Fibroblast of peridontal ligament (primary cell): ENCODE data around the gene NDUFAF4.

Experiments used
- DNase-seq: peaks from one replicate; pipeline ENCODE4 v3.0.0-alpha.2; 2010; ENCODE audit errors: extremely low read depth

NDUFAF4 gene

DNA sequence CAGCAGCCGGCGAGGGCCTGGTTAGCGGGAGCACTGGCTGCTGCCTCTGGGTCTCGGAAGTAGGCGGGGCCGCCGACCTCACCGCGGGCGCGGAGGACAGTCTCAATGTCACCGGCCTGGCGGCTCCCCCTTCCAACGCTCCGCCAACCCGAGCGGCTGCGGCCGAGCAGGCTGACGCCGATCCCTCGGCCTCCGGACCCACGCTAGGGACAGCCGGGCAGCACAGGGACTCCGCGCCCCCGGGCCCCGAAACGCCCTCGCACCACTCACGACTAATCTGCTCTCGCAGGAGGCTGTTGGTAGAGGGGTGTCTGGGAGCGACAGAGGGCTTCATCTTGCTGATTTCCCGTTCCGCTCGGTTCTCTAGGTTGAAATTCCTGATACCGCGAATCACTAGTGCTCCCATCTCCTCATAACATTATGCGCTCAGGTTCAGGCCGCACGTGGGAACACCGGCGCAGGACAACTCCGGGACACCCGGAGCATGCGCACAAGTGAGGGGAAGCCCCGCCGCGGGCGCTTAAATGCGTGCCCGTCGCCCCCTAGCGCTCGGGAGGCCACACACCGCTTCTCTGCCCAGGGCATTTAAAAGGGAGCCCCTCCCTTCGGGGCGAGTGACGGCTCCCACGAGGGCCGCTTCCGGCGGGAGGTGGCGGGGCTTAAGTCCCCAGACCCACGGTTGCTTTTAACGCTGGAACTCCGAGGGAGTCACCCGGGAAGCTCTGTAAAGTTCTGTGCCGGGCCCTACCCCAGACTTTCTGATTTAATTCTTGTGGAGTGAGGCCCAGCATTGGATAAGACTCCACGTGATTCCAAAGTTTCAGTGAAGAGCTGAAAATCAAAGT is at the start of gene NDUFAF4:
Gene NDUFAF4 (minus strand): TSS at position 496 of the 845 bp plus-strand sequence. CDS start 90 bp downstream, at position 406.
- peak; percentile 92 for DNase-seq

- DNase-seq = no peak
These were observed 49.4 kb upstream of the NDUFAF4 start for GRCh38 chr6:96947055-96947454.

- DNase-seq = no peak
These were observed 46.0 kb upstream of the NDUFAF4 start for GRCh38 chr6:96943555-96944215.

DNA sequence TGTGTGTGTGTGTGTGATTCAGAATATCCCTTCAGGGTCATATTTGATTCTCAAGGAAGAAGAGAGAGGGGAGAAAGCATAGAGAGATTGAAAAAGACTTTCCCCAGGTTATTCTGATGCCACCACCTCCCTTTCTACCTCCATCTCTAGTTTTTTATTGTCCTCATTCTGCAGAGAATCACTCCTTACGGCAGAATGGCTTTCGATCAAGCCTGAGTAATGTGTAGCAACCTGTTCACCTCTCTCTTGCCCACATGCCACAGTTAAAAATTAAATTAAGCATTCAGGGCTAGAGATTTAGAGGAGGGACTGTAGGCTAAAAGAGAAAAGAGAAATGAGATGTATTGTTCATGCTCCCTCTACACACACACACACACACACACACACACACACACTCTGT is 45.0 kb upstream of the NDUFAF4 start:
- no peak for DNase-seq

DNA sequence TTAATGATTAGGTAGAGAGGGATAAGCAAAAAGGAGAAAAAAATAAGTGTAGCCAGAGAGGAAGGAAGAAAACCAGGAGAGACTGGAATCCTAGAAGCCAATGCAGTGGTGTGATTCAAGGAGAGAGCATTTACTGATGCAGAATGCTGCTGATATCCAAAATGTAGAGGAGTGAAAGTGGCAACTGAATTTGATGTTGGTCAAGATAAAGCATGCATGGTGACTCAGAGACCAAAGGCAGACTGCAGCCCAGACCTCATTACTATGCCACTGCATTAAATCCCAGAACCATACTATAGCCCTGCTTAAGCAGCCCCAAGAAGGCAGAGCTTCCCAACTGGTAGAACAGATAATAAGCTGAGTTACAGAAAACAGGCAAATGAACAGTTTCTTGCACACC is 42.6 kb upstream of the NDUFAF4 start:
- no peak for DNase-seq

DNA sequence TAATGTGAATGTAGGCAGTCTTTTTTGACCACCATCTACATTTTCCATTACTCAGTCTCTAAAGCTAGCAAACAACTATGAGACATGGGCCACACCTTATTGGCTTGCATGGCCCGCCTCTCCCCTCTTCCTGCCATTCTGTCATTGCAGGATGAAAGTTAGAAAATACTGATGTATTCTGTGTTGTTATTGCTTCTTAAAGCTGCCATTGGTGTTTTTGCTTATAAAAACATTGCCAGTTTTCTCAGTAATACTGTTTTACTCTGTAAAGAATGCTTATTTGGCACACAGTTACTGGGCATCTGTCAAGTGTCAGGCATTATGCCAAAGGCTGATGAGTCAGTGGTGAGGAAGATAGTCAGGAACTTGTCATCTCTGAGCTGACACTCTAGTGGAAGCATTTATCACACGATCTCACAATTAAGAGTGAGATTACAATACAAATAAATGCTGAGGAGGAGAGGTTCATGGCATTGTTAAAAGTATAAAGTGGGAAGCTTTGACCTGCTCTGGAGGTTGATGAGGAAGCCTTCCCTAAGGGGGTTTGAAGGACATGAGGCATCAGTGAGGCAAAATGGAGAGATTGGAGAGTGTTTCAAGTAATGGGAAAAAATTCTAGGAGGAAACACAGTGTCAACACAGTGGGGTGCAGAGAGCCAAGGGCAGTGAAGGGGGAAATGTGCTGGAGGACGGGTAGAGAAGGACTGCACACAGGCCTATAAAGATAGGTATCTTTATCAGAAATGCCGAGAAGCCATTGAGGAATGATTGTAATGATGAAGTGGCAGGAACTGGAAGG is 41.5 kb upstream of the NDUFAF4 start:
- peak; percentile 5 for DNase-seq

- DNase-seq = no peak
These were observed 36.4 kb upstream of the NDUFAF4 start for GRCh38 chr6:96934087-96934486.

DNA sequence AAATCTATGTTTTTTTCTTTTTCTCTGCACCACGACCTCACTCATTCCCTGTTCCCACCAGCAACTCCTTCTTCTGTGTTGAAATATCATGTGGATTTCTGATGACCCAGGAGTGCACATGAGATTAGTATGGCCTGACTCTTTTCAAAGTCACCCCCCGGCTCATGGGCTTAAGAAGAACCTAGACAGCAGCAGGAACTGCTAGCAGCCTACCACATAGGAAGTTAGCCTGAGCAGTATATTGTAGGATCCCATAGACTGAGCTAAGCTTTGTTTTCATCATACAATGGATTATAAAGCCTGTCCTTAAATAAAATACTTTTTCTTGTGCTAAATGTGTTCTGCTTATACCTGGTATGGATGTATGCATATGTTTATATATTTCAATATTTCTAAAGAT is 33.5 kb upstream of the NDUFAF4 start:
- DNase-seq = no peak

DNA sequence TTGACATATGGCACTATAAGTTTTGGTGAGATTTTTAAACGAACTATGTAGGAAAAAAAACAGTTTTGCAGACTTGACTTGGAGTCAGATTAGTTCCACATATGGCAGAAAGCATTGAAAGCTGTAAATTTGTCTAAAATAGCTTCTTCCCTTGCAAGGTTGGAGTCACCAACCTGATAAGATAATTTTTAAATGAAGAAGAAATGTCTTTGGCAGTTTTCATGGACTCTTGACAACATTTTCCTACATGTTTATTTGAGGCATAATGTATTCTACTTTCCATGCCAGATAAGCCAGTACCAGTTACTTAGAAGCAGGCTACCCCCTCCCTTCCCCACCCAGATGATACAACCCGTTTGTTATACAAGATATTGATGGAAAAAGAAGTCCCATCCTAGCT is 32.0 kb upstream of the NDUFAF4 start:
- DNase-seq = no peak

- no peak for DNase-seq
These were observed 30.0 kb upstream of the NDUFAF4 start for GRCh38 chr6:96927660-96928059.

DNA sequence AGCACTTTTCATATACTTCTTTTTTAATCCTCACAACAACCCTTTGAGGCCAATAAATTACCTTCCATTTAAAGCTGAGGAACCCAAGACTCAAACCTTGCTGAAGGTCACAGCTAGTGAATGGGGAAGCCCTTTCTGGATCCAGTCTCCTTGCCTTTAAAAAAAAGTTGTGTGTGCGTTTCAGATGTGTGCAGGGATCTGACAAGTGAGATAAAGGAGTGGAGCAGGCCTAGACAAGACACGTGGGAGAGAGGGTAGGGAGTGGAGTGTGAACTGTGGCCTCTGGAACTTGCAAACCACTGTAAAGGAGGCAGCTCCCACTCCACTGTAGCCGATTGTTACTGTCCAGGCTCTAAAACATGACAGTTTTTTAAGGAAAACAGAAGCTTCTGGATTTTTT is 28.7 kb upstream of the NDUFAF4 start:
- no peak for DNase-seq

DNA sequence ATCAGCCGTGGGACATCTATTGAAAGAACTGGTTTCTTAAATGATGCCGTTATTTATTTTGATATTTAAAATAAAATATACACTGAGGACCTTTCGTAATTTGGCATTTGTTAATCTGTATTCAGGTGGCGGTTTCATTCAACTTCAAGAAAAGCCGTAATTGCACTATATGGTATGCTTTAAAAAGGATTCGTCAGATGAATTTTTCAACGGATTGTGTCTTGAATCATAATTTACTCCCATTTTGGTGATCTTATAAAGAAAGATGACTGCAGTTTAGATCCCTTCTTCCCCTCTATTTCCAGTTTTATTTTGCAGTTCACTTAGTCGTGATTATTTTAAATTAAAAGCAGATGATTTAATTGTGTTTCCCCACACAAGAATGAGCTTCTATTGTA is 27.6 kb upstream of the NDUFAF4 start:
- DNase-seq = no peak

- no peak for DNase-seq
These were observed 26.3 kb upstream of the NDUFAF4 start for GRCh38 chr6:96923871-96924493.

- DNase-seq = no peak
These were observed 25.7 kb upstream of the NDUFAF4 start for GRCh38 chr6:96923400-96923799.

DNA sequence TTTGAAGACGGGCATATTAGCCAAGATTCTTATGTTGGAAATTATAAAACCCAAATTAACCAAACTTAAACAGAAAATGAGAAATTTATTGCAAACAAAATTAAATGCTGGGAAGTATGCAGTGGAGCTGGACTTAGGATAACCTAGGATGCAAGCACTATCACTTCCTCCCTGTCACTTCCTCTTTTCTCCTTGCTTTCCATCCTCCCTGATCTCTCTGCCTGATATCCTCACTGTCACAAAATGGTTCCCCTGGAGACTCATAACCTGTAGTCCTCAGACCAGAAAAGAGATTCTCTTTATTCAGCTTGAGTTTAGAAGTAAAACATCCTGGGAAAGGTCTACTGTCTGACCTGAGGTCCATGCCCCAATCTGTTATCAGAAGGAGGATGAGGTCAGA is 19.4 kb upstream of the NDUFAF4 start:
- no peak for DNase-seq

DNA sequence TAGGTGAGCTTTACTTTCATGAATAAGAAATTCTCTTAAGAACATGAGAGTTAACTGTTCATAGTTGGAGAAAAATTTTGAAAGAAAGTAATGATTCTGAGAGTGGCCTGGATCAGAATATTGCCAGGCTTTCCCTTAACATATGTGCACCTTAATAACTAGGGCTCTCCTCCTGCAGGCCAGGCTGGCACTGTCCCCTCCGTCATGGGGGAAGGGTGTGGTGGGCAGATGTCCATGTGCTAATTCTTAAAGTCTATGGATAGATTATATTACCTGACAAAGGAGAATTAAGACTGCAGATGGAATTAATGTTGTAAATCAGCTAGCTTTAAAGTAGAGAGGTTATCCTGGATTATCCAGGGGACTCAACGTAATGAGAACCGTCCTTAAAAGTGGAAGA is 15.9 kb upstream of the NDUFAF4 start:
- DNase-seq = no peak

DNA sequence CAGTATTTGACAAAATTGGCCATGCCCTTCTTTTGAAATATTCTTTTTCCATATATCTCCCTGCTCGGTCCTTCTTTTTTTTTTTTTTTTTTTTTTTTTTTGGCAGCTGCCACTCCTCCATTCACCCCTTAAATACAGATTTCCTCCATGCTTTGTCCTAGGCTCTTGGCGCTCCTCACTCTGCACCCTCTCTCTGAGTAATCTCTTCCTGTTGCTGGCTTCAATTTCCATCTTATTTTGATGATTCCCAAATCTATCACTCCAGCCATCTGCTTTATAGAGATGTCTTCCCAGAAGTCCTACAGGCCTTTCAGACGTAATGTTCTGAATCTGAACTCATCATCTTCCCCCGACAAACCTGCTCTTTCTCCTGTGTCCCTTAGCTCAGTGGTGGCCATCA is 14.1 kb upstream of the NDUFAF4 start:
- DNase-seq = no peak

GRCh38 chr6:96911171-96911570 is 13.5 kb upstream of the NDUFAF4 start:
- no peak for DNase-seq

GRCh38 chr6:96909811-96910210 is 12.1 kb upstream of the NDUFAF4 start:
- no peak for DNase-seq

GRCh38 chr6:96907498-96907897 is 9.8 kb upstream of the NDUFAF4 start:
- peak; percentile 8 for DNase-seq

GRCh38 chr6:96900873-96901272 is 3.2 kb upstream of the NDUFAF4 start:
- no peak for DNase-seq

DNA sequence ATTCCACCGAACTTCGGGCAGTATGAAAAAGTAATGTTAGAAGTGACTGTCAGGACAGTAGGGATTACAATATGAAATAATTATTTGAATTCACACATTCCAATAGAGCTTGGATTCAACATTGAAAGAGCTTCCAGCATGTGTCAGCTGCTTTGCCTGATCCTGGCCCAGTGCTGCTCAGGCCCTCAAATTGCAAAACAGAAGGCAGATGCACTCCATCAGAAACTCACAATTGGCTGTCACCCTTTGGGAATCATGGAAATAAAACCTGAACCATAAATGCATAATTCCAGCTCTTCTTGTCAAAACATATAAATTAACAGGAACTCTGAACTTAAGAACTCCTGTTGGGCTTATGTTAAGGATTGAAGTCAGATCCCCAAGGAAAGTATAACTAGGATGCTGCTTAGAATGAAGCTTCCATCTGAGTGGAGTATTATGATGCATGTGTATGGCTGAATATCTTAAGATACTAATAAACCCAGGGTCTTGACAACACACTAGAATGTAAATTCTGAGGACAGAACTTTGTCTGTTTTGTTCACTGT is 1.8 kb upstream of the NDUFAF4 start:
- DNase-seq = no peak
